Urinary bladder (tissue), 4 donors: ENCODE results near the gene CHCT1. TPM values are rescaled to one million over a fixed set of nuclear protein-coding genes. Genes with fewer than 3 reads are reported as not detected.

Experiments
- DNase-seq: peaks from one replicate; pipeline ENCODE4 v3.0.0-alpha.2; 2015; ENCODE audit errors: extremely low spot score
- H3K27ac ChIP-seq: one replicate; pipeline ENCODE4 v1.5.1; 2013; ENCODE audit warnings: low read depth, mild to moderate bottlenecking, moderate library complexity
- H3K36me3 ChIP-seq: one replicate; pipeline ENCODE4 v1.6.1; 2013; ENCODE audit warnings: mild to moderate bottlenecking, moderate library complexity; ENCODE audit not compliant: insufficient read depth
- H3K4me1 ChIP-seq: one replicate; pipeline ENCODE4 v1.6.1; 2013; ENCODE audit warnings: mild to moderate bottlenecking, moderate library complexity; ENCODE audit not compliant: insufficient read depth
- H3K4me3 ChIP-seq: one replicate; pipeline ENCODE4 v1.5.1; 2013; ENCODE audit warnings: low read depth, low read length
- WGBS: extraction: QIAGEN DNeasy Blood & Tissue Kit; methylation state at CpG from one replicate; pipeline ENCODE4 v1.1.7; 2013; 5-methylcytosine and 5-hydroxymethylcytosine counted together
- polyA plus RNA-seq: library from polyadenylated mRNA; stranded (reverse); fragments of 200-250 nt; gene quantifications from one replicate; pipeline ENCODE4 v1.2.3, GENCODE V29; 2013
- total RNA-seq: library from RNA; depleted of rRNA; stranded (reverse); fragments of >200 nt; gene quantifications from one replicate; pipeline ENCODE4 v1.2.3, GENCODE V29; 2014
- donor health status: healthy with polysubstance abuse.
- donor health status: healthy.

CHCT1 gene
- total and polyA plus RNA-seq, 2 donors: 0.09 TPM; not detected in 1

- Histone ChIP-seq H3K36me3 (no peaks in the 10 kb centered on the region), H3K4me3 (no peak overlapping the region), H3K27ac (no peak overlapping the region), H3K4me1 (no peaks in the 10 kb centered on the region)
- 44% methylated on average over 6 of the region's 6 CpGs for WGBS
- peak; percentile 25 for DNase-seq
Observed at GRCh38 chr17:60442271-60443173, 20.2 kb downstream of the CHCT1 start.

GRCh38 chr17:60443713-60444112 is 21.4 kb downstream of the CHCT1 start:
- no peak for DNase-seq
- WGBS: 76% methylated on average over 6 of the region's 6 CpGs

GRCh38 chr17:60445144-60445543 is 22.9 kb downstream of the CHCT1 start:
- H3K4me3 ChIP-seq: no peak overlapping the region
- no peak for DNase-seq
- H3K27ac ChIP-seq: no peak overlapping the region
- H3K4me1 ChIP-seq: no peaks in the 10 kb centered on the region
- no peaks in the 10 kb centered on the region for H3K36me3 ChIP-seq

More at GRCh38 chr17:60443713-60444112, 21.4 kb downstream of the CHCT1 start:
- Histone ChIP-seq H3K27ac (no peak overlapping the region), H3K4me1 (no peaks in the 10 kb centered on the region), H3K4me3 (no peak overlapping the region), H3K36me3 (no peaks in the 10 kb centered on the region)

DNA sequence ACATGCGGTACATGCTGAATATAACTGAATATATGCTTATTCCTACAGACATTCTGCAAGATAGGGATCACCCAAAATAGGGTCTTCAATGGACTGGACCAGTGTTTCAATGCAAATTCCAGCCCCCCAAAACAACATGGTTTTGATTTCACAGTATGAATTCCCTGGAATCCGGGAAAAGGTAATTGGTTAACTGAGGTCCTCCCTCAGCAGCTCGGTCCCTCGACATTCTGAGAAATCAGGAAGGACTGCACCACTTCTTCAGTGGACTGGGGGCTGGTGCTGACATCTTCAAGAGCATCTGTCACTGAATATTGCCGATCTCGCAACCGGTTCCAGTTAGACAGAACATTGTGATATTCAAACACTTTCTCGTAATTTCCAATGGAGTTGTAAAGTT is 25.1 kb downstream of the CHCT1 start:
- WGBS: 93% methylated on average over 8 of the region's 8 CpGs
- no peak for DNase-seq

GRCh38 chr17:60451071-60451470 is 28.8 kb downstream of the CHCT1 start:
- no peak overlapping the region for H3K4me3 ChIP-seq
- H3K36me3 ChIP-seq: peaks cover 2% of the 10 kb centered on the region
- H3K4me1 ChIP-seq: no peaks in the 10 kb centered on the region
- DNase-seq: no peak
- no peak overlapping the region for H3K27ac ChIP-seq
- WGBS: 99% methylated on average over 1 of the region's 1 CpG

More for the DNA sequence above, 25.1 kb downstream of the CHCT1 start:
- no peak overlapping the region for H3K27ac ChIP-seq
- H3K4me3 ChIP-seq: no peak overlapping the region
- no peaks in the 10 kb centered on the region for H3K36me3 ChIP-seq
- H3K4me1 ChIP-seq: no peaks in the 10 kb centered on the region

DNA sequence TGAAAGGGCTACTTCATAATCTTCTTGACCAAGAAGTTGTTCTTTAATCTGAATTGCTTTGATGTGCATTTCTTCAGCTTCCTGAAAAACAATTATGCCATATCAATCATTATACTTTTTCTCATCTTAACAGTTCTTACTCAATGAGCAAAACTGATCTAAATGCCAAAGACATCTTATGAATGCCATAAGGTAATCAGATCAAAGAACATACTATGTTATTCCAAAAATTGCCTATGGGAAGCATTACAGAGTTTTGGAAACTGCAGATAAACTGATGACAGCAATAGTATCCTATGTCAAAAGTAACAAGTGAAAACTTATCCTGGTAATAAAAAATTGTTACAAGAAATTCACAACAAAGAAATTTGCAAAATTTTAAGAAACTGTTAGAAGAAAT is 29.7 kb downstream of the CHCT1 start:
- no peak for DNase-seq
- no peak overlapping the region for H3K27ac ChIP-seq
- H3K36me3 ChIP-seq: peaks cover 2% of the 10 kb centered on the region
- no peak overlapping the region for H3K4me3 ChIP-seq
- no peaks in the 10 kb centered on the region for H3K4me1 ChIP-seq

DNA sequence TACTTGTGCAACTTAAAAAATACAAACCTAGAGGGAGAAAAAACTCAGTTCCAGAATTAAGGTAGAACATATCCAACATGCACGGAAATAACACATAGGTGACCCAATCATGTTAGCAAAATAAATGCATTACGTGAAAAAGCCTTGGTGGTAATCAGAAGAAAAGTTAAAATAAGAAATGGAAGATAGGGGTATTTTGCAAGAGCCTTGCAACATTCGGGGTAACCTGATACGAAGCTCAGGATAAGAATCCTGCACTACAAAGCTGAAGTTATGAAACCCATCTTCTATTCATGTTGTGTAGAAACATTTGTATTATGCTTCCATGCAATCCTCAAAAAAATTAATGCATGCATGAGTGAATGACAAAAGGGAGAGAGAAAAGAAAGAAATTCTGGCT is 33.1 kb downstream of the CHCT1 start:
- H3K27ac ChIP-seq: no peak overlapping the region
- peaks cover 6% of the 10 kb centered on the region for H3K36me3 ChIP-seq
- WGBS: 83% methylated on average over 4 of the region's 4 CpGs
- DNase-seq: no peak
- no peak overlapping the region for H3K4me3 ChIP-seq
- no peaks in the 10 kb centered on the region for H3K4me1 ChIP-seq

DNA sequence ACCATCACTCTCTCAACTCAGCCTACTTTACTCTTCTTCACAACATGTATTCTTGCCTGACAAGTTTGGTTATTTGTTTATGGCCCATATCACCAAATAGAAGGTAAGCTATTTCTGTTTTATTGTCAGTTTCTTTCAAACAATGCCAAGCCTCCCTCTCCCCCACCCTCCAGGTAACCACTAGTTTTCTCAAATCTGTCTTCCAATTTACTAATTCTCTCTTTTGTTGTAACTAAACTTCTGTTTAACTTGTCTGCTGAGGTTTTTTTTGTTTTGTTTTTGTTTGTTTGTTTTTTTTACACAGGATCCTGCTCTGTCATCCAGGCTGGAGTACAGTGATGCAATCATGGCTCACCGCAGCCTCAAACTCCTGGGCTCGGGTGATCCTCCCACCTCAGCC is 34.9 kb downstream of the CHCT1 start:
- Histone ChIP-seq H3K4me3 (no peak overlapping the region), H3K36me3 (peaks cover 8% of the 10 kb centered on the region), H3K27ac (no peak overlapping the region), H3K4me1 (no peaks in the 10 kb centered on the region)
- no peak for DNase-seq
- 96% methylated on average over 2 of the region's 2 CpGs for WGBS

DNA sequence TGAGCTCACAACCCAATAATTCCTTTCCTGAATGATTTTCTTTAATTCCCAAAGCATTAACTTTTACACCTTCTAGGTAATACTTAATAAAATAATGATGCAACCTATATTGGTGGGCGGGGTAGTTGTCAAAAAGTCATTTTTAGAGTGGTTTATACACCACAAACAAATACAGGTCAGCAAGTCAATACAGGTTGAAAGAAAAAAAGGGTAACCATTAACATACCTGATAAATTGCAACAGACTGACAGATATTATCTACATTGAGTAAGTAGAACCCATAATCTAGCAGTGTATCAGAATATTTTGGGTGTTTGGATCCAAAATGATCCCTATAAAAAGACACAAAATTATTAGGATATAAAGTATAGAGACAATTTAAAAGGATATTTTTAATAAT is 39.3 kb downstream of the CHCT1 start:
- 91% methylated on average over 1 of the region's 1 CpG for WGBS
- H3K4me1 ChIP-seq: no peaks in the 10 kb centered on the region
- H3K36me3 ChIP-seq: peaks cover 6% of the 10 kb centered on the region
- DNase-seq: no peak
- no peak overlapping the region for H3K4me3 ChIP-seq
- H3K27ac ChIP-seq: no peak overlapping the region

DNA sequence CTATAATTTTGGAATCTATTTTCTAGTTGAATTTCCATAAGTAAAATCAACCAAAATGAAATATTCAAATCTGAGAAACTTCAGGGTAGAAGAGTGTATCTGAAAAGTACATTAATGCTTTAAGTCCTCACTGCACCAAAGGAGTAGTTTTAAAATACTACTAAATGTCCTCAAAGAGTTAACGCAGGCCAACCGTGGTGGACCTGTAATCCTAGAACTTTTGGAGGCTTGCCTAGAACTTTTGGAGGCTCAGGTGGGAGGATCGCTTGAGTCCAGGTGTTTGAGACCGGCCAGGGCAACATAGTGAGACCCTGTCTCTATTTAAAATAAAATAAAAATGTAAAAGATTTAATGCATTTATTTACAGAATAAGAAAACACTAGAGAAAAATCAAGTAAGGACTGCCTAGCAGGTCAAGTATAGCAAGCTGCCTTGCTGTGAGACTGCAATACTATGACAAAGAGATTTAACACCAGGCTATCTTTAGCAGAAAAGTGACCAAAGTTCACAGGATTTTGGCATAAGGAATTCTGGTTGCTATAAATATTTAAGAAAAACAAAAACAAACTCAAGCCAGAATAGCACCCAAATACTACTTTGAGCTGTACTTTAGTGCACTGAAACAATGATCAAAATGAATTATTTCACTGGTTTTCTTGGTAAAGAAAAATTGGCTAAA is 41.0 kb downstream of the CHCT1 start:
- Histone ChIP-seq H3K27ac (no peak overlapping the region), H3K4me1 (no peaks in the 10 kb centered on the region), H3K36me3 (peaks cover 6% of the 10 kb centered on the region), H3K4me3 (no peak overlapping the region)
- DNase-seq: no peak
- WGBS: 74% methylated on average over 4 of the region's 4 CpGs

- H3K4me1 ChIP-seq: no peaks in the 10 kb centered on the region
- no peak overlapping the region for H3K4me3 ChIP-seq
- 94% methylated on average over 1 of the region's 1 CpG for WGBS
- no peak for DNase-seq
- H3K27ac ChIP-seq: no peak overlapping the region
- peaks cover 6% of the 10 kb centered on the region for H3K36me3 ChIP-seq
Observed at GRCh38 chr17:60464343-60464742, 42.1 kb downstream of the CHCT1 start.

- Histone ChIP-seq H3K4me1 (no peaks in the 10 kb centered on the region), H3K27ac (no peak overlapping the region)
Observed at GRCh38 chr17:60468371-60468770, 46.1 kb downstream of the CHCT1 start.

DNA sequence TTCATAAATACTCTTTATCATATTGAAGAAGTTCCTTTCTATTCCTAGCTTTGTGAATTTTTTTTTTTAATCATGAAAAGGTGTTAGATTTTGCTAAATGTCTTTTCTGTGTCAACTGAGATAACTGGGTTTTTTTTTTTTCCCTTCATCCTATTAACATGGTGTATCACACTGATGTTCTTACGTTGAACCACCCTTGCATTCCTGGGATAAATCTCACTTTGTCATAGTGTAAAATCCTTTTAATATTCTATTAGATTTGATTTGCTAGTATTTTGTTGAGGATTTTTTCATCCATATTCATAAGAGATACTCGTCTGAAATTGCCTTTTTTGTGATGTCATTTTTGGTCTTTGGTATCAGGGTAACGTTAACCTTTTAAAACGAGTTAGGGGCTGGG is 49.2 kb downstream of the CHCT1 start:
- 83% methylated on average over 4 of the region's 4 CpGs for WGBS
- H3K4me3 ChIP-seq: no peak overlapping the region
- H3K4me1 ChIP-seq: no peaks in the 10 kb centered on the region
- no peaks in the 10 kb centered on the region for H3K36me3 ChIP-seq
- no peak for DNase-seq
- H3K27ac ChIP-seq: no peak overlapping the region

More at GRCh38 chr17:60468371-60468770, 46.1 kb downstream of the CHCT1 start:
- no peak for DNase-seq
- Histone ChIP-seq H3K36me3 (no peaks in the 10 kb centered on the region), H3K4me3 (no peak overlapping the region)

GRCh38 chr17:60472449-60472848 is 50.2 kb downstream of the CHCT1 start:
- Histone ChIP-seq H3K4me1 (no peaks in the 10 kb centered on the region), H3K4me3 (no peak overlapping the region), H3K27ac (no peak overlapping the region), H3K36me3 (no peaks in the 10 kb centered on the region)
- WGBS: 97% methylated on average over 1 of the region's 1 CpG
- no peak for DNase-seq
